GM19193 (cell line): Measurements from ENCODE around the gene DIAPH1.

Experiments used
- POLR2A ChIP-seq: IDR thresholded peaks from 4 replicates; pipeline ENCODE4 v1.6.1; 2011; ENCODE audit not compliant: insufficient read depth, insufficient read length; ENCODE audit errors: extremely low read depth

Gene DIAPH1

GRCh38 chr5:141479776-141480175, 139.0 kb downstream of the DIAPH1 start:
- TF ChIP-seq POLR2A, result no peak

- TF ChIP-seq POLR2A, result no peak
These were observed 140.4 kb downstream of the DIAPH1 start for GRCh38 chr5:141478321-141478945.

- no peak for TF ChIP-seq POLR2A
These were observed 141.0 kb downstream of the DIAPH1 start for GRCh38 chr5:141477815-141478214.

- no peak for TF ChIP-seq POLR2A
These were observed 141.7 kb downstream of the DIAPH1 start for GRCh38 chr5:141477044-141477575.

GRCh38 chr5:141476132-141476911, 142.5 kb downstream of the DIAPH1 start:
- TF ChIP-seq POLR2A, result no peak

- TF ChIP-seq POLR2A, result no peak
These were observed 143.1 kb downstream of the DIAPH1 start, which contains the start of gene PCDHGC3 for GRCh38 chr5:141475625-141476131. Gene PCDHGC3 (plus strand): TSS chr5:141475966. CDS start chr5:141476117, 151 bp downstream.

- no peak for TF ChIP-seq POLR2A
These were observed 153.4 kb downstream of the DIAPH1 start for GRCh38 chr5:141465351-141465750.
